Neural progenitor cell (in vitro differentiated cells): Measurements from ENCODE around the gene WNT2B.

ENCODE experiments used
- EZH2 ChIP-seq: fragments of 200-600 bp; sonication (generic); IDR thresholded peaks from 2 replicates; pipeline ENCODE4 v1.6.1; 2017; ENCODE audit warnings: antibody characterized with exemption, mild to moderate bottlenecking, moderate library complexity
- EZH2phosphoT487 ChIP-seq: fragments of 200-600 bp; sonication (generic); IDR thresholded peaks from 2 replicates; pipeline ENCODE4 v1.6.1; 2017; ENCODE audit warnings: antibody characterized with exemption
- TF ChIP-seq, protein P1 (sequence below): fragments of 200-600 bp; sonication (generic); IDR thresholded peaks from 2 replicates; pipeline ENCODE4 v1.5.1; 2017; ENCODE audit warnings: antibody characterized with exemption, mild to moderate bottlenecking

DNA sequence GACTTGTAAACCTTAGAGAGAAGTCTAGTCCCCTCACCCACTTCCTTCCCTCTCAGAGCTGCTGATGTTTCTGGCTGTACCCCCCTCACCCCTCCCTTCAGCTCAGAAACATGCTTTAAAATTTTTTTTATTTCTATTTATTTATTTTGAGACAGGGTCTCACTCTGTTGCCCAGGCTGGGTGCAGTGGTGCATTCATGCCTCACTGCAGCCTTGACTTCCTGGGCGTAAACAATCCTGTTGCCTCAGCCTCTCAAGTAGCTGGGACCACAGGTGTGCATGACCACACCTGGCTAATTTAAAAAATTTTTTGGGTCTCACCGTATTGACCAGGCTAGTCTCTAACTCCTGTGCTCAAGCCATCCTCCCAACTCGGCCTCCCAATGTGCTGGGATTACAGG is 2.9 kb upstream of the WNT2B start:
- TF ChIP-seq, protein P1, sequence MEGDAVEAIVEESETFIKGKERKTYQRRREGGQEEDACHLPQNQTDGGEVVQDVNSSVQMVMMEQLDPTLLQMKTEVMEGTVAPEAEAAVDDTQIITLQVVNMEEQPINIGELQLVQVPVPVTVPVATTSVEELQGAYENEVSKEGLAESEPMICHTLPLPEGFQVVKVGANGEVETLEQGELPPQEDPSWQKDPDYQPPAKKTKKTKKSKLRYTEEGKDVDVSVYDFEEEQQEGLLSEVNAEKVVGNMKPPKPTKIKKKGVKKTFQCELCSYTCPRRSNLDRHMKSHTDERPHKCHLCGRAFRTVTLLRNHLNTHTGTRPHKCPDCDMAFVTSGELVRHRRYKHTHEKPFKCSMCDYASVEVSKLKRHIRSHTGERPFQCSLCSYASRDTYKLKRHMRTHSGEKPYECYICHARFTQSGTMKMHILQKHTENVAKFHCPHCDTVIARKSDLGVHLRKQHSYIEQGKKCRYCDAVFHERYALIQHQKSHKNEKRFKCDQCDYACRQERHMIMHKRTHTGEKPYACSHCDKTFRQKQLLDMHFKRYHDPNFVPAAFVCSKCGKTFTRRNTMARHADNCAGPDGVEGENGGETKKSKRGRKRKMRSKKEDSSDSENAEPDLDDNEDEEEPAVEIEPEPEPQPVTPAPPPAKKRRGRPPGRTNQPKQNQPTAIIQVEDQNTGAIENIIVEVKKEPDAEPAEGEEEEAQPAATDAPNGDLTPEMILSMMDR: no peak
- TF ChIP-seq EZH2phosphoT487 (no peak), EZH2 (no peak)
